Testis (tissue), 5 donors: ENCODE results near the gene FGF13. TPM values are rescaled to one million over a fixed set of nuclear protein-coding genes. Genes with fewer than 3 reads are reported as not detected.

Experiments used
- DNase-seq: peaks from one replicate; pipeline ENCODE4 v3.0.0-alpha.2; 2019
- H3K27ac ChIP-seq, 2 donors: fragments of 200-600 bp; sonication (generic); one replicate each; pipeline ENCODE4 v1.5.1; 2019
- H3K27me3 ChIP-seq: fragments of 200-600 bp; sonication (generic); one replicate; pipeline ENCODE4 v1.5.1; 2019
- H3K36me3 ChIP-seq: fragments of 200-600 bp; sonication (generic); one replicate; pipeline ENCODE4 v1.5.1; 2017; ENCODE audit warnings: low read depth; ENCODE audit errors: missing control alignments
- H3K4me1 ChIP-seq: fragments of 200-600 bp; sonication (generic); one replicate; pipeline ENCODE4 v1.5.1; 2019
- H3K4me3 ChIP-seq, 2 donors: fragments of 200-600 bp; sonication (generic); one replicate each; pipeline ENCODE4 v1.5.1; 2017 to 2019
- H3K9me3 ChIP-seq: fragments of 200-600 bp; sonication (generic); one replicate; pipeline ENCODE4 v1.5.1; 2017
- CTCF ChIP-seq, 3 experiments: fragments of 450-650 bp in 2 of 3; fragments of 200-600 bp in 1 of 3; sonication (generic) in 1 of 3; IDR thresholded peaks; one replicate each; pipeline ENCODE4 v1.5.1; 2016 to 2019; ENCODE audit warnings: antibody characterized with exemption in 3 of 3, mild to moderate bottlenecking in 2 of 3, moderate library complexity in 1 of 3
- POLR2A ChIP-seq: fragments of 450-650 bp; IDR thresholded peaks from one replicate; pipeline ENCODE4 v1.6.1; 2017; ENCODE audit warnings: antibody characterized with exemption, mild to moderate bottlenecking, moderate library complexity
- WGBS, 2 donors: methylation state at CpG; one replicate each; pipeline ENCODE4 v1.1.5; 2018; 5-methylcytosine and 5-hydroxymethylcytosine counted together
- intact Hi-C: fragments of 100-400 bp; cut with DNase I; formaldehyde crosslinking; loops from one replicate; pipeline ENCODE4 v1.15.1; 2023; ENCODE audit warnings: low total_unique reads
- long read RNA-seq, 2 donors: transcript quantifications; one replicate each; lab custom pipeline, GENCODE V29; 2026
- polyA plus RNA-seq: library from polyadenylated mRNA; stranded (reverse); fragments of 350-450 nt; fragmentation: Illumina TruSeq; extraction: RNeasy Lipid Tissue Mini Kit (QIAGEN cat#74804); gene quantifications from one replicate; pipeline ENCODE4 v1.2.3, GENCODE V29; 2014; ENCODE audit warnings: low read depth, low replicate concordance; ENCODE audit not compliant: insufficient read depth
- total RNA-seq, 2 donors: library from RNA; depleted of rRNA; stranded (reverse); fragments of >200 nt; gene quantifications; one replicate each; pipeline ENCODE4 v1.2.3, GENCODE V29; 2016

Gene FGF13
- total RNA-seq (1 to 10 TPM; 3.7 to 6.3 TPM), polyA plus RNA-seq (6.5 TPM)
- long read RNA-seq, donor 1, full-length matches to known transcripts, result 8 of 8 reads
- long read RNA-seq, donor 1, partial matches to known transcripts, result 0 of 8 reads
- long read RNA-seq, donor 1, other reads (novel, unspliced or antisense), result 0 of 8 reads
- long read RNA-seq, donor 2, full-length matches to known transcripts, result 7 of 7 reads
- long read RNA-seq, donor 2, partial matches to known transcripts, result 0 of 7 reads
- long read RNA-seq, donor 2, other reads (novel, unspliced or antisense), result 0 of 7 reads

- Histone ChIP-seq H3K27ac (no peak within 1 kb of the TSS), H3K36me3 (no peaks in the 10 kb centered on the region), H3K27me3 (no peaks in the 10 kb centered on the region), H3K9me3 (no peaks in the 10 kb centered on the region), H3K4me1 (no peaks in the 10 kb centered on the region), H3K4me3 (peak within 1 kb of the TSS; percentile 49 to 55)
- TF ChIP-seq POLR2A (no peak), CTCF (IDR thresholded peaks at IDR 0.05) (no peak)
- DNase-seq, result peak; percentile 50
- intact Hi-C loops, result no loop called here
- 0 to 1% methylated on average over 16 to 37 of the region's 65 CpGs for WGBS, 2 donors
Observed at GRCh38 chrX:138711399-138712347, at the start of gene FGF13. Gene FGF13, minus strand, starts transcription at chrX:138711717. Its CDS starts 714 bp downstream, at chrX:138711003.

GRCh38 chrX:138759217-138759943, 47.9 kb upstream of the FGF13 start:
- TF ChIP-seq CTCF (IDR thresholded peaks at IDR 0.05), result no peak
- Histone ChIP-seq H3K36me3 (no peaks in the 10 kb centered on the region), H3K9me3 (no peaks in the 10 kb centered on the region), H3K27me3 (no peaks in the 10 kb centered on the region), H3K4me1 (no peaks in the 10 kb centered on the region), H3K4me3 (no peak overlapping the region), H3K27ac (no peak overlapping the region)
- no peak for DNase-seq
- WGBS, 2 donors, result 85% methylated on average over 3 to 5 of the region's 5 CpGs
- intact Hi-C loops, result no loop called here

DNA sequence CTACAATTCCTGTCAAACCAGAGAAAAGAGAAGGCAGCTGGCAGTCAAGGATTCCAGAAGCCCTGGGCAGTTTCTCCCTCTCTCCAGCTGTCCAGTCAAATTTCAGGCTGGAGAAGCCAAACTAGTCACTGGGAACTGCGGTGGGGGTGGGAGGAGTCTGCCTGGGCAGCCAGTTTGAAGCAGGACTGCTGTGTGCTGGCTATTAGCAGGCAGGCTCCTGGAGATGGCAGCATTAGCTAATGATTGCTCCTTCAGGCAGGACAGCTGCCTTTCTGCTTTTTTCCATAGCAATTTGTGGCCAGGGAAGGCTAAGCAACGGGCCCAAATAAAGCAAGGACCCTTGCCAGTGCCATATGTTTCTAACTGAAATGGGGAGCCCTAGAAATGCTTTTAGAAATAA, 44.7 kb upstream of the FGF13 start:
- TF ChIP-seq CTCF (IDR thresholded peaks at IDR 0.05), result no peak
- TF ChIP-seq POLR2A, result no peak
- DNase-seq, result peak; percentile 56
- H3K4me1 ChIP-seq, result no peaks in the 10 kb centered on the region

DNA sequence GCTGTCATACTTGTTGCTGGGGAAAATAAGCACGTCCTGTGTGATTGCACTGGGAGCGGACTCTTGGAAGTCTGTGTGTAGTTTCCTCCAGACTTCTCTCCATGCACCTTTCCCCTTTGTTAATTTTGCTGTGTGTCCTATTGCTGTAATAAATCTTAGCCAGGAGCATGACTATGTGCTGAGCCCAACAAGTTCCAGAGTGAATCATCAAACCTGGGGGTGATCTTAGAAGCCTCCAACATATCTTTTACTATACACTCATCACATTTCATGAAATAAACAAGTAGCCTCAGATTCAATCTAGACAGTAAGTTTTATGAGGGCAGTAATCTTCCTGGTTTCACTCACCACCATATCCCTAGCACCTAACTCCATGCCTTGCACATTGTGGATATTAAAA, 43.3 kb upstream of the FGF13 start:
- H3K9me3 ChIP-seq, result no peaks in the 10 kb centered on the region
- H3K27me3 ChIP-seq, result no peaks in the 10 kb centered on the region
- TF ChIP-seq POLR2A (no peak), CTCF (IDR thresholded peaks at IDR 0.05) (no peak)
- no peaks in the 10 kb centered on the region for H3K36me3 ChIP-seq
- intact Hi-C loops, result no loop called here
- 86% methylated on average over 2 of the region's 2 CpGs; no CpG with 5 or more reads in 1 of the 2 donors for WGBS, 2 donors
- no peak overlapping the region for H3K27ac ChIP-seq
- H3K4me3 ChIP-seq, result no peak overlapping the region
- DNase-seq, result no peak
- no peaks in the 10 kb centered on the region for H3K4me1 ChIP-seq

More for the DNA sequence above, 44.7 kb upstream of the FGF13 start:
- Histone ChIP-seq H3K36me3 (no peaks in the 10 kb centered on the region), H3K27ac (no peak overlapping the region), H3K4me3 (no peak overlapping the region), H3K27me3 (no peaks in the 10 kb centered on the region), H3K9me3 (no peaks in the 10 kb centered on the region)
- intact Hi-C loops, result no loop called here
- WGBS, 2 donors, result 7% methylated on average over 2 of the region's 2 CpGs; no CpG with 5 or more reads in 1 of the 2 donors
